DOHH2 (cell line): Measurements from ENCODE around the gene CACTIN.

ENCODE experiments used
- CTCF ChIP-seq: fragments of 200-600 bp; sonication (generic); IDR thresholded peaks from one replicate; pipeline ENCODE4 v1.5.1; 2014; ENCODE audit warnings: antibody characterized with exemption, mild to moderate bottlenecking, low read depth, low read length; ENCODE audit not compliant: poor library complexity, severe bottlenecking
- EZH2phosphoT487 ChIP-seq: fragments of 200-600 bp; sonication (generic); IDR thresholded peaks from 2 replicates; pipeline ENCODE4 v1.6.1; 2017; ENCODE audit warnings: borderline replicate concordance, mild to moderate bottlenecking, antibody characterized with exemption, low read length, moderate library complexity, mixed read lengths

- TF ChIP-seq CTCF (no peak), EZH2phosphoT487 (no peak)
Observed at GRCh38 chr19:3573162-3573857, 53.3 kb downstream of the CACTIN start.
